HG03159 (cell line): ENCODE measurements around the gene MRE11.
"Not testable (repeated sequence)": the region's sequence is repeated elsewhere in the genome, so short reads cannot be mapped to it uniquely, and the experiment has no call there.

Experiments
- ATAC-seq: cut with Tn5 transposase; IDR thresholded peaks from one replicate; pipeline ENCODE4 v1.9.1; 2021; ENCODE audit warnings: mild to moderate bottlenecking, moderate library complexity; ENCODE audit not compliant: unreplicated experiment

Gene MRE11

GRCh38 chr11:94507485-94507884 is 13.8 kb upstream of the MRE11 start:
- ATAC-seq, result no peak

- not testable (repeated sequence) for ATAC-seq
Measured at GRCh38 chr11:94506513-94506912, 12.9 kb upstream of the MRE11 start.

- no peak for ATAC-seq
Measured at GRCh38 chr11:94504689-94505293, 11.1 kb upstream of the MRE11 start.

DNA sequence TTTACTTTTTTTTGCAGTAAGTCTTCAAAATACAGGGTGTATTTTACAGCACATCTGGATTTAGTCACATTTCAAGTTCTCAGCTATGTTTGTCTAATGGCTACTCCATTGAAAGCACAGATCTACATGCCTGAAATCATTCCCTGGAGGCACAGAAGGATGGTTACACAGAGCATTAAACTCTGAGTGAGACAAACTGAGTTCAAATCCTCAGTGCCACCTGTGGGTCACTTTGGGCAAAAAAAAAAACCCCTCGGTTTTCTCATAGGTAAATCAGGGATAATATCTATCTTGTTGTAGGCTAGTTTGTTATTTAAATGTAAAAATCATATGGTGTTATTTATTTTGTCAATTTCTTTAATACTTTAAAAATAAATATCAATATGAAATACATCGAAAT is 7.9 kb upstream of the MRE11 start:
- no peak for ATAC-seq

DNA sequence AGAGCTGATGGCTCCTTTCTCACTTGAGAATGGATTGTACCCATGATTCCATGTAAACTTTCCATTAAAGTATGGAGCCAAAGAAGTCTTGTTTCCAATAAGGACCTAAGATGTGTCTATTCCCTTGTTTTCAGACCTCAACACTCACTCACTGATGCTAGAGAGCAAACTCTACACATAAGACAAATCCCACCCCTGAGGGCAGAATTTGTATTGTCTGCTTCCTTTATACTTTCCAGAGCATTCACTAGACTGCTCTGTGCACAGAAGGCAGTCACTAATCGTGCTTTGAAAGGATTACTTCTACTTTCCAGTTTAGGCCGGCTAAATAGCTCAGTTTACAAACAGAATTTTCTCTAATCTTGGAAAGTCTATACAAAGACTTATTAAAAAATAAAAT is 6.5 kb upstream of the MRE11 start:
- no peak for ATAC-seq

- ATAC-seq, result peak; percentile 69
Measured at GRCh38 chr11:94494126-94494680, 559 bp upstream of the MRE11 start.

DNA sequence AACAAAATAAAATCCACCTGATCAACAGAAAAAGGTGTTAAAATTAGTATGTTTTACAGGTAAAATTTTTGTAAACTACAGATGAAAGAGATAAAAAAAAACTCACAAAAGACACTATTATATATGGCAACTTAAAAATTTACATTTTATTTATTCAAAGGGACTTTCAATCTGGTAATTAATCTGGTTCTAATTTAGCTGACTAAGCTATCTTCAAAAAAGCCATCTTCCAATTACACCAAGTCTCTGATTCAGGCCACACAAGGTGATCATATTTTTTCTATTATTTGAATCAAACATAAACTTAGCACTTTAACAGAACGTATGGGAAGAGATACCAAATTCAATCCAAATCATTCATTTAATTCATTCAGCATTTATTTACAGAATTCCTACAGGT is 7.6 kb downstream of the MRE11 start:
- no peak for ATAC-seq

DNA sequence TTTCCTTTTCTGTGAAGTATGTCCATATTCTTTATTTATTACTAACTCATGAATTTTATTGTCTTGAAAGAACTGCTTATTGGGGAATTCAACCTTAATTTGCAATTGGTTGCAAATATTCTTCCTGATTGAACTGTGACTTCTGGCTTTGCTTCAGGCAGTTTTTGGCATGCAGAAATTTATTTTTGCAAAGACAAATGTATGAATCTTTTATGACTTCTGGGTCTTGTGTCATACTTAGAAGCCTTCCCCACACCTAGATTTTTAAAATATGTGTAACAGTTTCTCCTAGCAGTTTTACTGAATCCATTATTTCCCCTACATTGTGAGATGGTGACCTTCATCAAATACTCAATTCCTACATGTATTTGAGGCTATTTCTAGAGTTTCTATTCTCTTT is 12.3 kb downstream of the MRE11 start:
- ATAC-seq, result no peak

GRCh38 chr11:94477624-94478023 is 16.0 kb downstream of the MRE11 start:
- ATAC-seq, result no peak

DNA sequence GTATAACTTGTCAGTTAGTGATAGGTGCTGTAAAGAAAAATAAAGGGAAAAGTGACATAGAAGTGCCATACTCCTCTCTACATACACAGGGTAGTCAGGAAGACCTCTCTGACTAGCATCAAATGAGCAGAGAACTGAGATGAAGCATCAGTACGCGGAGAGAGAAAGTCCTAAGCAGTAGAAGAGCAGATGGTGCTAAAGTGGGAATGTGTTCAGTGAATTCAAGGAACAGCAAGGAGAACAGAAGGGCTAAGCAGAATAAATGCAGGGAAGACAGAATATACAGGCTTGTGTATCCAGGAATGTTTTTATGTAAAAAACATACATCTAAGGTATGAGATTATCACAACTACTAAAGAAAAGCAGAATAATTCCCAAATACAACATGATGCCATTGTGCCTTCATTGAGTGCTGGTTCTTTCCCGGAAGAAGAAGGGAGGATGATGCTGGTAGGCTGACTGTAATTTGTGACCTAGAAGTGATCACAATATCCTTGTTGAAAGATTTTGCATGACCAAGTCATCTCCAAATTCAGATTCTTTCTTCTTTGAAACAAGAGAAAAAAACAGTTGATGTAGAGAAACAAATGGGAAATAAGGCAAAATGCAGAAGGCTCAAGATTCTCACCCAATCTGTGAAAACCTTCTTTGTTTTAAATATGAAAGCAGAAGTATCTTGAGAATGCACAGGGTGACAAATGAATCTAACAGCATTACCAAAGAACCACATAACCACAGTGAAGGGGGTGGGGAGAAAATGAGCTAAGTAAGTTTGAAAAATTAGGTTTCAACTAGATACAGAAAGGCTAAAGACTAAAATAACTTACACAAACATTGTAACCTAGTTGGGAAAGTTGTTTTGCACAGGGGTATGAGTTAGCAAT is 20.5 kb downstream of the MRE11 start:
- peak; percentile 83 for ATAC-seq

DNA sequence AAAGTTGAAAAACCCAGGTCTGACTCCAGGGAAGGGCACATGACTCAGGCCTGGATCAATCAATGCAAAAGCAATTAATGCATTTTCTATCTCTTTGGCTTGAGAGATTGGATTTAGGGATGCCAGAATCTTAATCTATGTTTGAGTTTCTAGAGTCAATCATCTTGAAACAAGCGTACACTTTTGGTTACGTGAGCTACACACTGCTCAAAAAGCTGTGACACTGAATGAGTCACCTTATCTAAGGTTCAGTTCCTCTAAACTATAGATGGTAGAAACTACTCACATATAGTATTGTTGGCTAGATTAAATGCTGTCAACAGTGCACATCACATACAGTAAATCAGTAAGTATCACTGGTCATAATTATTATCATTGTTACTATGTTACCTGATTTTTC is 24.2 kb downstream of the MRE11 start:
- peak; percentile 90 for ATAC-seq

DNA sequence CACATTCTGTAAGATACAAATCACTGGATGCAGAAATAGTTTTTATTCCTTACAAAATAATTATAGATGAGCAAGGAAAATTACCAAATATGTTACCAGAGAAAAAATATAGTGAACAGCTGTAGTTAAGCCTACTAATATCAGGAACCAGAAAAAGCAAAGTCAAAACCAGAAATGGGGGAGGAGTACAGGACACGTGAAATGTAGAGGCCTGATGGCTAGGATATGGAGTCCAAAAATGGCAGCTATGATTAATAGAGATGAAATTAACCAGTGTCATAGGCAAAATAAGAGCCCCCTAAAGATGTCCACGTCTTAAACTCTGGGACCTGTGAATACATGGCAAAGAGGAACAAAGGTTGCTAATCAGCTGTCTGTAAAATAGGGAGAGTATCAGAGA is 34.1 kb downstream of the MRE11 start:
- ATAC-seq, result no peak

DNA sequence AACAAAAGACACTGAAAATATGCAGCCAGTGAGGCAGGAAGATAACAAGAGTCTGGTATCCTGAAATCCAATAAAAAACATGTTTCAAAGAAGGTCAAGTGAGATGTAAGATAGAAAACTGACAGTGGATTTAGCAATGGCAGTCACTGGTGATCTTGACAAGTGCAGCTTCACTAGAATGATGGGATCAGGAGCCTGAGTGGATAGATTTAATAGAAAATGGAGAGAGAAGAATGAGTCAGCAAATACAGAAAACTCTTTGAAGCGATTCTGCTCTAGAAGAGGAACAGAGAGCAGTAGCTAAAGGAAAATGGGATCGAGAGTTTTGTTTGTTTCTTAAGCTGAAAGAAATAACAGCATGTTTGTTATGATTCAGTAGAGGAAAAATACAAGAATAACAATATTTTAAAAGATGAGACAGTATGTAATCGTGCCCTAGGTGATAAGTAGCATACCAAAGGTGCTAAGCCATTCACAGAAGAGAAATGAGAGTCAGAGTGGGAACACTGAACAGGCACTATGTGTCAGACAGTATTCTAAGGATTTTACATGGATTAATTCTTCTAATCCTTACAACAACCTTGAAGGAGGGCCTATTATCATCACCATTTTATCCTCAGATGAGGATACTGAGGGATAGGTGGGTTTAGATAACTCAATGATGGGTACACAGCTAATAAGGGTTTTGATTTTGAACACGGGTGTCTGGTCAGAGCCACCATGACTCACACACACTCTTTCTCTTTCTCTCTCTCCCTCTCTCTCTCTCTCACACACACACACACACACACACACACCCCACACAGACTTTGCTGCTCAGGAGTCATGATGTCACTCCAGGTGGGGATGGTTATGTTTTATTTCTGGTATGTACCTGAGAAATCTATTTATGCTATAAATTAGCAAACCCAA is 36.3 kb downstream of the MRE11 start:
- peak; percentile 56 for ATAC-seq

DNA sequence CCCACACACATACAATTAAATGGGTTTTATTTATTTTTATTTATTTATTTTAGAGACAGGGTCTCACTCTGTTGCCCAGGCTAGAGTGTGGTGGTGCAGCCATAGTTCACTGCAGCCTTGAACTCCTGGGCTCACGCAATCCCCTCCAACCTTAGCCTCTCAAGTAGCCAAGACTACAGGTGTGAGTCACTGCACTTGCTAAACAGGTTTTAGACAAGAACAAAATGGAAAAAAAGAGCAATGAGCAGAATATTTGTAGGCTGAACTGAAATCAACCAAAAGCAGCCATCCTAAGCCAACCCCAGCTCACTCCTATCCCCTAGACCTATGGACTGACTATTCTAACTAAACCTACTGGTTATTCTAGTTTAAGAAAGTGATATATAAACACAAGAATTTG is 37.8 kb downstream of the MRE11 start:
- ATAC-seq, result no peak

GRCh38 chr11:94454301-94454700 is 39.3 kb downstream of the MRE11 start:
- no peak for ATAC-seq

- ATAC-seq, result no peak
Measured at GRCh38 chr11:94452988-94453387, 40.7 kb downstream of the MRE11 start.

DNA sequence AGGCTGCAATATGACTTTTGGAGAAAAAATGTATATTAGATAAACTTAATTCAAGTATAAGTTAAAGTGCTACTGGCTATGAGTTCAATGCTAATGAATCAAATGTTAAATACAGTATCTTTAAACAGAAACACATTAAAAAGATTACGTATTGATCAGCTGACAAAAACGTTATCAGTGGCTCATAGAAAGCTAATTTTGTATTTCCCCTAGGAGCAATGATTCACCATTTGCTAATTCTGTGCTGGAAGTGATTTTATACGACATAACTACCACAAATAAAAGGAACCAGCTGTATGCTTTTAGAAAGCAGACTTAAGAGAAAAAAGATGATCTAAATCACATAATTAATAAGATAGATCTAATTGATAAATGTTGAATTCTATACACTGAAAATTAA is 43.6 kb downstream of the MRE11 start:
- ATAC-seq, result no peak

- ATAC-seq, result no peak
Measured at GRCh38 chr11:94449437-94449836, 44.2 kb downstream of the MRE11 start.

GRCh38 chr11:94449029-94449428 is 44.6 kb downstream of the MRE11 start:
- no peak for ATAC-seq

- no peak for ATAC-seq
Measured at GRCh38 chr11:94447149-94447548, 46.5 kb downstream of the MRE11 start.

- ATAC-seq, result no peak
Measured at GRCh38 chr11:94445641-94446040, 48.0 kb downstream of the MRE11 start.
